Measurements from ENCODE around the gene TSC1. TPM values are rescaled to one million over a fixed set of nuclear protein-coding genes. Genes with fewer than 3 reads are reported as not detected.

Gene TSC1
- total and polyA plus RNA-seq, 10 of the 15 experiments (the other 5 are each of a cell fraction or from before 2014, with no cell fraction given) = 4.0 to 48.0 (median 14.9) TPM

DNA sequence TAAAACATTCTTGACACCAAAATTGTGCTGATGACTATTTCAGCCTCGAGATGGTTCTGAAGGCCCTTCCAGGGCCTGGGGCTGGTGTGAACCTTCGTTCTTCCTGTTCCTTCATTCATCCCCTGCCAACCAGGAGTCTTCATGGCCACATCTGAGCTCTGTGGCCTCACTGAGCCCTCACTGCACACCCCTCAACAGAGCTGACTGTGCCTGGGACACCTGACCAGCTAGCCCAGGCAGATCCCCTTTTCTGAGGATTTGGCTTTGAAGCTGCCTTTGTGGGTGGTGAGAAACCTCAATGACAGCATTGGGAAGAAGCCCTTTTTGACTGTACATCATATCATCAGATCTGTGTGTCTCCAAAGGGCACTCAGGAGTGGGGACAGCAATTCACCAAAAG is 80.1 kb downstream of the TSC1 start (continued):
- TF ChIP-seq BCL11A (IDR thresholded peaks at IDR 0.05; ENCODE audit: low read depth, low read length) = no peak
- TF ChIP-seq, protein P1, sequence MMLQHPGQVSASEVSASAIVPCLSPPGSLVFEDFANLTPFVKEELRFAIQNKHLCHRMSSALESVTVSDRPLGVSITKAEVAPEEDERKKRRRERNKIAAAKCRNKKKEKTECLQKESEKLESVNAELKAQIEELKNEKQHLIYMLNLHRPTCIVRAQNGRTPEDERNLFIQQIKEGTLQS (IDR thresholded peaks at IDR 0.05; ENCODE audit: borderline replicate concordance, extremely low read depth, low read depth, low read length) = no peak
- TF ChIP-seq BRCA1 (IDR thresholded peaks at IDR 0.05; ENCODE audit: low read depth, low read length) = no peak
- TF ChIP-seq BHLHE40 (IDR thresholded peaks at IDR 0.05; ENCODE audit: borderline replicate concordance in 1 of 2, low read depth in 2 of 2, low read length in 1 of 2) = no peak
- TF ChIP-seq, protein P2, sequence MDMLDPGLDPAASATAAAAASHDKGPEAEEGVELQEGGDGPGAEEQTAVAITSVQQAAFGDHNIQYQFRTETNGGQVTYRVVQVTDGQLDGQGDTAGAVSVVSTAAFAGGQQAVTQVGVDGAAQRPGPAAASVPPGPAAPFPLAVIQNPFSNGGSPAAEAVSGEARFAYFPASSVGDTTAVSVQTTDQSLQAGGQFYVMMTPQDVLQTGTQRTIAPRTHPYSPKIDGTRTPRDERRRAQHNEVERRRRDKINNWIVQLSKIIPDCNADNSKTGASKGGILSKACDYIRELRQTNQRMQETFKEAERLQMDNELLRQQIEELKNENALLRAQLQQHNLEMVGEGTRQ (IDR thresholded peaks at IDR 0.05; ENCODE audit: borderline replicate concordance, low read depth, low read length) = no peak
- TF ChIP-seq IRF4 (IDR thresholded peaks at IDR 0.05; ENCODE audit: low read depth, low read length) = no peak
- TF ChIP-seq, protein P3, sequence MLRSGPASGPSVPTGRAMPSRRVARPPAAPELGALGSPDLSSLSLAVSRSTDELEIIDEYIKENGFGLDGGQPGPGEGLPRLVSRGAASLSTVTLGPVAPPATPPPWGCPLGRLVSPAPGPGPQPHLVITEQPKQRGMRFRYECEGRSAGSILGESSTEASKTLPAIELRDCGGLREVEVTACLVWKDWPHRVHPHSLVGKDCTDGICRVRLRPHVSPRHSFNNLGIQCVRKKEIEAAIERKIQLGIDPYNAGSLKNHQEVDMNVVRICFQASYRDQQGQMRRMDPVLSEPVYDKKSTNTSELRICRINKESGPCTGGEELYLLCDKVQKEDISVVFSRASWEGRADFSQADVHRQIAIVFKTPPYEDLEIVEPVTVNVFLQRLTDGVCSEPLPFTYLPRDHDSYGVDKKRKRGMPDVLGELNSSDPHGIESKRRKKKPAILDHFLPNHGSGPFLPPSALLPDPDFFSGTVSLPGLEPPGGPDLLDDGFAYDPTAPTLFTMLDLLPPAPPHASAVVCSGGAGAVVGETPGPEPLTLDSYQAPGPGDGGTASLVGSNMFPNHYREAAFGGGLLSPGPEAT (IDR thresholded peaks at IDR 0.05; ENCODE audit: low read depth) = no peak
- no peak for TF ChIP-seq RFX5 (IDR thresholded peaks at IDR 0.05; ENCODE audit: low read depth, low read length)
- no peak for TF ChIP-seq ETV6 (conservative IDR thresholded peaks at IDR 0.05 in 1 of 2, IDR thresholded peaks at IDR 0.05 in 1 of 2; ENCODE audit: borderline replicate concordance in 1 of 2, low read depth in 1 of 2)

DNA sequence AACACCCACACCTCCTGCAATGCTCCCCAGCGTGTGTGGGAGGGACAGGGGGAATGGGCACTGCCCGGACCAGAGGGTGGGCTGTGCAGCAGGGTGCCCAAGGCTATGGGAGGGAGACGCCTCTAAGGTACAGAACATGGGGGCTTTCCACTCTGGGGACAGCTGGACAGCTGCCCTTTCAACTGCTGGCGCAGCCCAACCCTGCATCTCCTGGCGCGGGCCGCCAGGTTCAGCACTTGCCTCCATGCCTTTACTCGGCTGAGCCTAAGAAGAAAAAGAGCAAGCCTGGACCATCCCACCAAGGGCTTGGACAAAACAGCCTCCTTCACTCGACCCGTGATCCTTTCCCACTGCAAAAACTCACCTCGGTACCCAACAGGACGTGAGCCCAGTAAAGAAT is 81.3 kb downstream of the TSC1 start:
- POLR2A ChIA-PET = no interaction called here
- RAD21 ChIA-PET (ENCODE audit: unreplicated experiment) = no interaction called here
- Histone ChIP-seq H4K20me1 (ENCODE audit: control insufficient read depth, insufficient read depth) (no peaks in the 10 kb centered on the region), H2AFZ (ENCODE audit: control insufficient read depth, low read depth, low read length) (no peak overlapping the region), H3K4me3 (no peak overlapping the region), H3K9ac (ENCODE audit: control insufficient read depth, insufficient read depth, low read length) (no peak overlapping the region), H3K79me2 (ENCODE audit: control insufficient read depth, insufficient read depth, low read length) (no peaks in the 10 kb centered on the region), H3K4me2 (ENCODE audit: control insufficient read depth, insufficient read depth) (no peak overlapping the region), H3K36me3 (ENCODE audit: control insufficient read depth in 2 of 2, insufficient read depth in 2 of 2, low read length in 1 of 2) (no peaks in the 10 kb centered on the region), H3K27ac (ENCODE audit: control insufficient read depth, insufficient read depth) (no peak overlapping the region), H3K9me3 (replicated peaks; ENCODE audit: control insufficient read depth, insufficient read depth, low read length) (no peaks in the 10 kb centered on the region), H3K4me1 (ENCODE audit: control insufficient read depth, insufficient read depth, low read length) (no peaks in the 10 kb centered on the region), H3K27me3 (replicated peaks in 1 of 2; ENCODE audit: control insufficient read depth in 2 of 2, insufficient read depth in 2 of 2, low read length in 1 of 2) (no peaks in the 10 kb centered on the region)
- BruUV-seq (replicated peaks) = no TSS peak
- DNase-seq (ENCODE audit: low read depth, low spot score) (no peak), FAIRE-seq (no peak), ATAC-seq (no peak)
- TF ChIP-seq CREB1 (IDR thresholded peaks at IDR 0.05; ENCODE audit: low read depth) = no peak
- TF ChIP-seq, protein P4, sequence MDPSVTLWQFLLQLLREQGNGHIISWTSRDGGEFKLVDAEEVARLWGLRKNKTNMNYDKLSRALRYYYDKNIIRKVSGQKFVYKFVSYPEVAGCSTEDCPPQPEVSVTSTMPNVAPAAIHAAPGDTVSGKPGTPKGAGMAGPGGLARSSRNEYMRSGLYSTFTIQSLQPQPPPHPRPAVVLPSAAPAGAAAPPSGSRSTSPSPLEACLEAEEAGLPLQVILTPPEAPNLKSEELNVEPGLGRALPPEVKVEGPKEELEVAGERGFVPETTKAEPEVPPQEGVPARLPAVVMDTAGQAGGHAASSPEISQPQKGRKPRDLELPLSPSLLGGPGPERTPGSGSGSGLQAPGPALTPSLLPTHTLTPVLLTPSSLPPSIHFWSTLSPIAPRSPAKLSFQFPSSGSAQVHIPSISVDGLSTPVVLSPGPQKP (IDR thresholded peaks at IDR 0.05; ENCODE audit: low read depth, low read length) = no peak
- TF ChIP-seq, protein P5, sequence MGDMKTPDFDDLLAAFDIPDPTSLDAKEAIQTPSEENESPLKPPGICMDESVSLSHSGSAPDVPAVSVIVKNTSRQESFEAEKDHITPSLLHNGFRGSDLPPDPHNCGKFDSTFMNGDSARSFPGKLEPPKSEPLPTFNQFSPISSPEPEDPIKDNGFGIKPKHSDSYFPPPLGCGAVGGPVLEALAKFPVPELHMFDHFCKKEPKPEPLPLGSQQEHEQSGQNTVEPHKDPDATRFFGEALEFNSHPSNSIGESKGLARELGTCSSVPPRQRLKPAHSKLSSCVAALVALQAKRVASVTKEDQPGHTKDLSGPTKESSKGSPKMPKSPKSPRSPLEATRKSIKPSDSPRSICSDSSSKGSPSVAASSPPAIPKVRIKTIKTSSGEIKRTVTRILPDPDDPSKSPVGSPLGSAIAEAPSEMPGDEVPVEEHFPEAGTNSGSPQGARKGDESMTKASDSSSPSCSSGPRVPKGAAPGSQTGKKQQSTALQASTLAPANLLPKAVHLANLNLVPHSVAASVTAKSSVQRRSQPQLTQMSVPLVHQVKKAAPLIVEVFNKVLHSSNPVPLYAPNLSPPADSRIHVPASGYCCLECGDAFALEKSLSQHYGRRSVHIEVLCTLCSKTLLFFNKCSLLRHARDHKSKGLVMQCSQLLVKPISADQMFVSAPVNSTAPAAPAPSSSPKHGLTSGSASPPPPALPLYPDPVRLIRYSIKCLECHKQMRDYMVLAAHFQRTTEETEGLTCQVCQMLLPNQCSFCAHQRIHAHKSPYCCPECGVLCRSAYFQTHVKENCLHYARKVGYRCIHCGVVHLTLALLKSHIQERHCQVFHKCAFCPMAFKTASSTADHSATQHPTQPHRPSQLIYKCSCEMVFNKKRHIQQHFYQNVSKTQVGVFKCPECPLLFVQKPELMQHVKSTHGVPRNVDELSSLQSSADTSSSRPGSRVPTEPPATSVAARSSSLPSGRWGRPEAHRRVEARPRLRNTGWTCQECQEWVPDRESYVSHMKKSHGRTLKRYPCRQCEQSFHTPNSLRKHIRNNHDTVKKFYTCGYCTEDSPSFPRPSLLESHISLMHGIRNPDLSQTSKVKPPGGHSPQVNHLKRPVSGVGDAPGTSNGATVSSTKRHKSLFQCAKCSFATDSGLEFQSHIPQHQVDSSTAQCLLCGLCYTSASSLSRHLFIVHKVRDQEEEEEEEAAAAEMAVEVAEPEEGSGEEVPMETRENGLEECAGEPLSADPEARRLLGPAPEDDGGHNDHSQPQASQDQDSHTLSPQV (IDR thresholded peaks at IDR 0.05) = no peak
- no peak for TF ChIP-seq CBX5 (IDR thresholded peaks at IDR 0.05; ENCODE audit: low read depth)
- TF ChIP-seq ZBED1 (IDR thresholded peaks at IDR 0.05; ENCODE audit: borderline replicate concordance) = no peak
- no peak for TF ChIP-seq POLR2AphosphoS2 (IDR thresholded peaks at IDR 0.05; ENCODE audit: low read depth, low read length)
- in situ Hi-C loops (cut with MboI) (no loop called here), intact Hi-C loops (cut with micrococcal nuclease; ENCODE audit: unreplicated experiment) (no loop called here)
- SMC1A ChIA-PET (ENCODE audit: uncharacterized antibody, unreplicated experiment) = no interaction called here
- WGBS (ENCODE audit: insufficient coverage, insufficient replicate concordance, low lambda C conversion rate, missing lambda C conversion rate) = 65% methylated on average over 12 of the region's 12 CpGs
- CTCF ChIA-PET = no interaction called here
